ENCODE measurements around the gene CLEC2D.
"Not testable (repeated sequence)": the region's sequence is repeated elsewhere in the genome, so short reads cannot be mapped to it uniquely, and the experiment has no call there.

The CLEC2D gene, protein sequence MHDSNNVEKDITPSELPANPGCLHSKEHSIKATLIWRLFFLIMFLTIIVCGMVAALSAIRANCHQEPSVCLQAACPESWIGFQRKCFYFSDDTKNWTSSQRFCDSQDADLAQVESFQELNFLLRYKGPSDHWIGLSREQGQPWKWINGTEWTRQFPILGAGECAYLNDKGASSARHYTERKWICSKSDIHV
- 164 reads per million, percentile 90 among the genes with 10 or more reads in this experiment for total RNA-seq

DNA sequence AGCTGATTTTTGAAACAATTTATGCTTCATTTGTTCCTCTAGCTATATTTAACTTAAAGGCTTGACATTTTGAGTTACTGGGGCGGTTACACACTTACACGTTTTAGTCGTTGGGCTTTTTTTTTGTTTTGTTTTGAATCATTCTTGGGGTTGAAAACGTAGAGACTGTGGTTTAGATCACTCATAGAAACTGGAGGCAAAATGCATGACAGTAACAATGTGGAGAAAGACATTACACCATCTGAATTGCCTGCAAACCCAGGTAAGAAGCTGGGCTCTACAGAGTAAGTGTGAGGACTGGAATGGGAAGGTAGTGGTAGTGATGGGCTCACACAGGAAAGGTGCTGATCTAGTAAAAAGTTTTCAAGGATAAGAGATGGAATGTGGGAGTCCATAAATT is at the start of gene CLEC2D:
CLEC2D (plus strand) TSS at position 180 of the 400 bp plus-strand sequence; CDS start at position 202, 22 bp downstream.
- no peak for DNase-seq

DNA sequence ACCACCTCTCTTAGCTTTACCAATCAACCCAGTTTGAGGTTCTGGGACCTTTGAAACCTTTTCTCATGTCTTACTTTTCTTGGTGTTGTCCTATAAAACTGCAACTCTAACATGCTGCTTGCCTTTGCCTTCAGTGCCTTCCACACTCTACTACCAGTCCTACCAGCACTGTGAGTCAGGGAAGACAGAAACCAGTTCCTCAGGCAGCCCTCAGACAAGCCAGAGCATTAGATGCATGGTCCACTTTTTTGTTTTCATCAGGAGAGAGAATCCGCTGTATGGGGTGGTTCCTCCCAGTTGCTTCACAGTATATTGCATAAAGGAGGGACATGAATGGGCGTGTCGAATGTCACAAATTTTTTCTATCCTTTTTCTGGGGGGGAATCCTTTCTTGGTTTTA is 44.5 kb upstream of the CLEC2D start:
- no peak for DNase-seq

DNA sequence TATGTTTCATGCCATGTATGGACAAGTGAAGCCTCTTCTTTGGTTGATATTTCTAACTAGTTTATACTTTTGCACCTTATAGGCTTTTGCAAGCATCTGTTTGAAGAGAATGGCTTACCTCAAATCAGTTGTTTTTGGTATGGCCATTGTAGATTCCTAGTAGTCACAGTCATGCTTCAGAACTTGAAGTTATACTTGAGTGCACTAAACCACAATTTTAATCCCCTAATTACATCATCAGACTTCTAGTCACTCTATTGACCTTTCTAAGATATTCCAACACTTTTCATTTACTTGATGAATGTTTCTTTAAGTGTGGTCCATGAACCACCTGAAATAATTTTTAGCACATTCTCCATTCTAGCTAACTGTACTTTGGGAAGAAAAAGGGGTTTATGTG is 43.2 kb upstream of the CLEC2D start:
- no peak for DNase-seq

DNA sequence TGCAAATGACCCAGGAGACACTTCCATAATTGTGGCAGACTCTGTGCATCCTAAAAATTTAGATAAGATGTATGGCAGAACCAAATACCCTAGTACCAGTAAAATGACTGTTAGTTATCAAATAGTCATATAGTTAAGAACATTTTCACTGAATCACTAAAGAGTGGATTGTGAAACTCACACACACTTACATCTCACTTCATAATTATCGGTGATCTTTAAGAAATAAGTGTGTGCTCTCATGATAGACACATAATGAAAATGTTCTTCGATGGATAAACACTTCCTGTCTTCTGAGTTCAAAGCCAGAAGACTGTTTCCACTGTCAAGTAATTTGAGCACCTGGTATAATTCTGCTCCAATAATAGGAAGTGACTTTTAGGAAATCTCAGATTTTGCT is 42.7 kb upstream of the CLEC2D start:
- no peak for DNase-seq

DNA sequence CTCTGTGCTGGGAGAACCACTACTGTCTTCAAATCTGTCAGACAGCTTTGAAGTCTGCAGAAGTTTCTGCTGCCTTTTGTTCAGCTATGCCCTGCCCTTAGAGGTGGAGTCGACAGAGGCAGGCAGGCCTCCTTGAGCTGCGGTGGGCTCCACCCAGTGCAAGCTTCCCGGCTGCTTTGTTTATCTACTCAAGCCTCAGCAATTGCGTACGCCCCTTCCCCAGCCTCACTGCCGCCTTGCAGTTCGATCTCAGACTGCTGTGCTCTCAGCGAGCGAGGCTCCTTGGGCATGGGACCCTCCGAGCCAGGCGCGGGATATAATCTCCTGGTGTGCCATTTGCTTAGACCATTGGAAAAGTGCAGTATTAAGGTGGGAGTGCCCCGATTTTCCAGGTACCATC is 36.7 kb upstream of the CLEC2D start:
- no peak for DNase-seq

DNA sequence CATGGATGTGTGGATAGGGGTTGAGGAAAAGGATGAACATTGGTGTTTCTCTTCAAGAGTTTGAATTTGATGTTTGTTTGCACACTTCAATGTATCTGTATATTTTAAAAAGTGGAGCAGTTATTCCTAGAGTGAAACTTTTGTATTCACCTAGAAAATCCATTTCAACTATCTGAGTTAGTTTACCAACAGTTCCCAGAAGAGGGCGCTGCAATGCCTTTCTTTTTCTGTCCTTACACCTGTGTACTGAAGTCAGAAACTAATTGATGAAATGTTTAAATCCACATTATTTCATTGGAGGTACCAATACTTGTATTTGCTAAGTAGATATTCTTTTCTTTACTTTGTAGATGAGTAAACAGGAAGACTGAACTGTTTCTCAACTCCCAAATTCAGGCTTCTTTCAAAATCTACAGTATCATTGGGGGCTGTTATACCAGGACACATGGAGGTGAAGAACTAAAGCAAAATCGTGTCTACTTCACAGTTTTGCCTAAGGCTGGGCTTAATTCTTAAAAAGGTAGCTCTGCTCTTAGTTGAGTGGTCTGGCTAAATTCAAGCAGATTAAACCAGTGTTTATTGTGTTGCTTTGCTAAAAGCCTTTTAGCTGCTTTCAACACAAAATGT is 35.2 kb upstream of the CLEC2D start:
- DNase-seq = peak; percentile 79

DNA sequence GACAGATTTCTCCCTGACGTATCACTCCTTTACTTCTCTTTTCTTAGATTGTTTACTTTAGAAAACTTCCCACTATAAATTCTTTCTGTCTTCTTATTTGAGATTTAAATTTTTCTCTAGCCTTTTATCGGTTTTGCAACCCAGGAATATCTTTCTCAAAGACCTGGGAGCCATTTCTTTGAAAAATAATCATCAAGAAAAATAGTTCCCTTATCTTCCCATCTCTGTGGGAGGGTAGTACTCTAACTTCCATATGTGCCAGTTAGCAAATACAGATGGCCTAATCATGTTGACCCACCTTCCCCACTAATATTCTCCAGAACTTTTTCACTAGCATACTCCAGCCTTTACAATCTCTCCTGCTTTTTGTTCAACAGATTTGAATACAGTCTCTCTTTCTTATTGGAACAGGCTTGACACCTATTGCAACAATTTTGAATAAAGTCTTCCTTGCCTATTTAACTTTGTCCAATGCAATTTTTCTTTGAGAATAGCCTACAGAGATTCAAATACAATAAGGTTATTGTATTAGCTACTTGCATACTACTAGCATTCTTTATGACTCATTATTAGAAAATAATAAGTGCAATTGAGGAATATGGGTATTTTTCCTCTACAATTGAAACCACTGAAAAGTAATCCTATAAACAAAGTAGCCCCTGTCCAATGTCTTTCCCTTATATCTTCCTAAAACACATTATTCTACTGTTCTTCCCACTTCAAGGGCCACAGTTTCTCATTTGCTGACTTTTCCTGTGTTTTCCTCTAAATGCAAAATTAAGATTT is 34.4 kb upstream of the CLEC2D start:
- DNase-seq = no peak

DNA sequence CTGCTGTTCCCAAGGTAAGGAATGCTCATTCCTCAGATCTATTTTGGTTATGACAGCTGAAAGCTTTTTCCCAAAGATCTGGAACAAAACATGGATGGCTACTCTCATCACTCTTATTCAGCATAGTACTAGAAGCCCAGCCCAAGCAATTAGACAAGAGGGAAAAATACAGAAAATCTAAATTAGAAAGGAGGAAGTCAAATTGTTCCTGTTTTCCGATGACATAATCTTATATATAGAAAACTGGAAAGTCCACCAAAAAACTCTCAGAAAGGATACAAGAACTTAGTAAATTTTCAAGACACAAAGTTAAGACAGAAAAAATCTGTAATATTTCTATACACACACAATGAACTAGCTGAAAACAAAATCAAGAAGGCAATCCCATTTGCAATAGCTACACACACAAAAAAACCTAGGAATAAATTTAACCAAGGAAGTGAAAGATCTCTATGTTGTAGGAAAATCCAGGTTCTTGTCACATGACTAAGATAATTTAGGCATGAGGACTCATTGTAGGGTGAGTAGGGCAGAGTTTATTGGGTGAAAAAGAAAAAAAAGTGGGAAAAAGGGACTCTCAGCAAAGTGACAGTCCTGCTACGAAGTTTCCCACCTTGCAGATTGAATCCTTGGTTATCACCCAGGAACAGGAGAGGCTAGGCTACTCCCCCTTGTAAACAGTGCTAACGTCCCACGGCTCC is 33.2 kb upstream of the CLEC2D start:
- DNase-seq = no peak

DNA sequence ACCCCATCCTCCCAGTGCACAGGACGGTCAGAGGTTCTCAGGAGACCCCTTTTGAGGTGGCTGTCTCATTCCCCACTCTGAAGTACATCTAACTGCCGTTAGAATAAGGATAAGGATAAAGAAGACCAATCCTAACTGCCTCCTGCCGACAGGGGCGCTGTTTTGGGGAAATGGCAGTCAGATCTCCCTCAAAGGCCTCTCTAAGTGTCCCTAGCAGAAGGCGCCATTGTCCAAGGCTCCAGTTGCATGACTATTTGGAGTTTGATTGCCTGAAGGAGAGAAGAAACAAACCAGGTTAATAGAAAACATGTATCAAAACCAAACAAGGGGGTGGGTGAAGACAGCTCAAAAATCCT is 32.7 kb upstream of the CLEC2D start:
- DNase-seq = no peak

DNA sequence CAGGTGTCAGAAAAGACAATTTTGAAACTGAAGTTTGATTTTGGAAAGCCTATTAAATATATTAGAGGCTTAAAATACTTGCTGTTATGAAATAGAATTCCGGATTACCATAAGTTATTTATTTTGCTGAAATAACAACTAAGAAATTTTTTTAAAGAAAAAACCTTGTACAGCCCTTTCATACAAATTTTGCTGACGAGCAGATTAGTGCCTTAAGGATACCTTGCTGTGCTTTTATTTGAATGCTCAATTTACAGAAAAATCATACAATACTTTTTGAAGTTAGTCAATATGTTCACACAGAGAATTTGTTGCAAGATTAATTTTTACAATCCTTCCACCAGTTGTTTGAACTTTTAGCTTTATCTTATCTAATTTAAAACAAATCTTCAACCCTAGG is 29.5 kb upstream of the CLEC2D start:
- no peak for DNase-seq

DNA sequence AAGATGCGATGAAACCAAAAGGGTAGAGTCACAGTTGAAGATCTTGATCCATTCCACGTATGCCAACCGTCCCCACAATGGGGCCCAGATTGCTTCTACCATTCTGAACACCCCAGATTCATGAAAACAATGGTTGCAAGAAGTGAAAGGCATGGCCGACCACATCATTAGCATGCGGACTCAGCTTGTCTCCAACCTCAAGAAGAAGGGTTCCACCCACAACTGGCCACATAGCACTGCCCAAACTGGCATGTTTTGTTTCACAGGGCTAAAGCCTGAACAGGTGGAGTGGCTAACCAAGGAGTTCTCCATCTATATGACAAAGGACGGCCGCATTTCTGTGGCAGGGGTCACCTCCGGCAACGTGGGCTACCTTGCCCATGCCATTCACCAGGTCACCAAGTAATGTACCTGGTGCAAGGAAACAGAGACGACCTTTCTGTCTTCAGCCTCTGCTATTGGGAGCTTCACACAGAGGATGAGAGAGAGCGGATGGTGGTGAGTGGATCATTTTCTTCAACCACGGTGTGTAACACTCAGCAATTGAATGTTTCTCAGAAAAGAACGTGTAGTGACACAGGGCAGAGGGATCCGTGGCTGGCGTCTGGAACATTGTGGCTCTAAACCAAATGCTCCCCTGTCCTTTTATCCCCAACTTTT is 26.8 kb upstream of the CLEC2D start:
- no peak for DNase-seq

DNA sequence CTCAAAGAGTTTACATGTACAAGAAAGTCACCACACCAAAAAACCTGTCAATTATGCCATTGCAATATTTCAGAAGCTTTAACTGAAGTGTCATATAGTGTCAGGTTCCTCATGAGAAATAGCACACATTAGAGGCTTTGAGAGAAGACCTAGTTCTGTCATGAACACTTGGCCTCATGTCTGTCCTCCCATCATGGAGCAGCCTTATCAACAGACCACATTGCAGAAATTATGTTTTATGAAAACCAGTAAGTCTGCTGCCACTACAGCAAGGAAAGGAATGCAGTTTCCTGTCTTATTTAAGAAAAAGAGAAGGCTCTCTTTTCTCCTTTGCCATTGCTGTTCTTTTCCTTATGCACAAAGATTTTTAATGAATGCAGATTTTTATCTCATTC is 26.2 kb upstream of the CLEC2D start:
- no peak for DNase-seq

DNA sequence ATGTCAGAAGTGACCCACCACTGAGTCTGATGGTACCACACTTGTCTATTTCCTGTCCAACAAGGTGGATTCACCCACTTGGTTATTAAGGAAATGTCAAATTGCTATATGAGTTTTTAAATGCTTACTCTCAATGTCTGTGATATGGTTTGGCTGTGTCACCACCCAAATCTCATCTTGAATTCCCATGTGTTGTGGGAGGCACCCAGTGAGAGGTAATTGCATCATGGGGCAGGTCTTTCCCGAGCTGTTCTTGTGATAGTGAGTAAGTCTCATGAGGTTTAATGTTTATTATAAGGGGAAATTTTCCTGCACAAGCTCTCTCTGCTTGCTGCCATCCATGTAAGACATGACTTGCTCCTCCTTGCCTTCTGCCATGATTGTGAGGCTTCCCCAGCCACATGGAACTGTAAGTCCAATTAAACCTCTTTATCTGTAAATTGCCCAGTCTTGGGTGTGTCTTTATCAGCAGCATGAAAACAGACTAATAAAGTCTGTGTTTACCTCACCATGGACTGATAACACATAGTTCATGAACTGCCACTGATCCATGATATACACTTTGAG is 24.4 kb upstream of the CLEC2D start:
- DNase-seq = not testable (repeated sequence)

DNA sequence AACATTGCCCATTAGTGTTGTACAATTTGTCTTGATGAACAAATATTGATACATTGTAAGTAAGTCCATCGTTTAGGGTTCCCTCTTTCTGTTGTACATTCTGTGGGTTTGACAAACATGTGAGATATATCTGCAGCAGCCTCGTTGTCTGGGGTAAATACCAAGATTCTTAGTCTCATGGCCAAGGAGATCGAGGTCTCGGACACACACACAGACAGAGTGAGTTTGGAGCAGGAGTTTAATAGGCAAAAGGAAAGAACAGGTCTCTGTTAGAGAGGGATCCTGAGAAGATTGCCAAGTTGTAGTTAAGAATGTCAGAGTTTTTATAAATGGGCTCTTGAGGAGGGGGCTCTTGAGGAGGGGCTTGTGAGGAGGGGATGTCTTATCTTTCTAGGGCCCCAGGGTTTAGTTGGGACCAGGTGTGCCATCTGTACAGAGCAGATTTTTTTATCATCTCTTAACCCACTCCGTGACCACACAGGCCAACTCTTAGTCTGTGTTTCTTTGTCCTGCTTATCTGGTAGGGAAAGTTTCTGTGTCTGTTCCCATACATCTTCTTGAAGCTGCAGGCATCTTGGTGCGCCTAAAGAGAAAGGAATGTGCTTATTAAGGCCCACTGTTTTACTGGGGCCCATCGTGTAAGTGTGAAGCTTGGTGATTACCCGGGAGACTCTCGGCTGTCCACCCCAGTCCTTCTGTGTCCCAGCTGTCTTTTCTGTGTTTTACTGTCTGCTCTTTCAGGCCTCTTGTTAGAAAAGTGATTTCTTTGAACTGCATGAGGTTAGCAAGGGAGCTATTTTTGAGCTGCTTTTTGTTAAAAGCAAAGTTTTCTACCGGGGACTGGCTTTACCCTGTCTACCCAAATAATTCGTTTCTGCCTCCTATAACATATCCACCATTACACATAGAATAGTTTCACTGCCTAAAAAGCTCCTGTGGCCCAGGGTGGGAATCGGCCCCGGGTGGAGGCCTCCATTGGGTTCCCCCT is 22.4 kb upstream of the CLEC2D start:
- no peak for DNase-seq

DNA sequence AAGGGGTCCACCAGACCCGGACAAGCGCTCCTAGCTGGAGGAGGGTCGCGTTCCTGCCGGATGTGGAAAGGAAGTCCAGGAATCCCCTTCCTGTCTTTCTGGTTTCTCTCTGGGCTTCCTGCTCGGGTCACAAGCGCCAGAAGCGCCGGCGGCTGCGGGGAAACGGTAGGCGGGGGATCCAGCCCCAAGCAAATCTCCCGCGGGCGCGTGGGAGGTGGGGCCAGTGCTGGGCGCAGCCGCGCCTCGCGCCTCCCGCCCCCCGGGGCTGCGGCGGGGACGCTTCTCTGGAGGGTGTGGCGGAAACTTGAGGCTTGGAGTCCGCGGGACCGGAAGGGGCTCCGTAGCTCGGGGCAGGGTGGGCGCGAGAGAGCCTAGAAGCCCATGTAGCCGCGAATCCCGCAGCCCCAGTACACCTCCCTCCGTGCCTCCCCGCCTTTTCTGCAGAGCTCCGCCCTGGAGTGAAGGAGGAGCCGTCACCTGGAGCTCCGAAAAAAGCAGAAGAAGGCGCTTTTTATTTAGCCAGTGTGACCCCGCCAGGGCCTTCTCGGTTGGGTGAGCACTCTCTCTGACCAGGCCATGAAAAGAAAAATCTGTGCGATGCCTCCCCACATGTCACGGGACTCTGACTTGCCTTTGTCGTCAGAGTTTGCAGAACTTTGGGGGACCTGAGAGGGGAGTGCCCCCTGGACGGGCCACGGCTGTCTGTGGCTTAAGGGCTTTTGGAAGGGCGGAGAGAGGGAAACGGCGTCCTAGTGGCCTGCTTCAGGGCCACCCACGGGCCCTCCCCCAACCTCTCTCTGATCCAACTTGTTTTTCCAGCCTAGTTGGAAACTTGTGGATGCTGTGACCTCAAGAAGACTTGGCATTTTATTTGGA is 21.4 kb upstream of the CLEC2D start:
- DNase-seq = peak; percentile 77

DNA sequence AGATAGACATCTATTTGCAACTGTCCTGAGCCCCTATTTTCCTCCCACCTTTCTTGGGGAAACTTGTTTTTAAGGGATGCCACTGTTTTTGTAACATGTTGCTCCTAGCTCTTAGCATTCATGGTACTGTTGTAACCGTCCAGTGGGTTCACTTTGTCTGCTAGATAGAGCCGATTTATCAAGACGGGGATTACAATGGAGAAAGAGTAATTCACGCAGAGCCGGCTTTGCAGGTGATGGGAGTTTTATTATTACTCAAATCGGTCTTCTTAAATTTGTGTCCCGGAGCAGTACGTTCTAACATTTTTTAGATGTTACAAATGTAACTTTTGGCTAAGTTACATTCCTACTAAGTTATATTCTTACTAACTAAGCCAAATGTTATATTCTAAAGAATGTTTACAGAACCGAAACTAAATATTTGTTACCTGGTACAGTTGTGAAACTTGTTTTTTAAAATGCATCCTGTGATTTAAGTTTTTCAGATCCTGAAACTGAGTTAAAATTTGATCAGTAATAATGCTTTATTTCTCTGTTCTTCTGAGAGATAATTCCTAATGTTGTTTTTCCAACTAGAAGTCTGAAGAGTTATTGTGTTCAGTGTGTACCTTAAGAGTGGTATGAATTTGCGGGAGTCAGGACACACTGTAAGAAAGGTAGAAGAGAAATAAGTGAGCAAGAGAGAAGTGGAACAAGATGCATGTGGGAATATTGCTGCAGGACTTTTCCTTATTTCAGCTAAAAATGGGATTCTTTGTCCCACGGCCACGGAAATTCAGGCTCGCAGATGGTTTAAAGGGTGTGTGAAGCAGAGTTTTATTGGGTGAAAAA is 20.6 kb upstream of the CLEC2D start:
- no peak for DNase-seq

DNA sequence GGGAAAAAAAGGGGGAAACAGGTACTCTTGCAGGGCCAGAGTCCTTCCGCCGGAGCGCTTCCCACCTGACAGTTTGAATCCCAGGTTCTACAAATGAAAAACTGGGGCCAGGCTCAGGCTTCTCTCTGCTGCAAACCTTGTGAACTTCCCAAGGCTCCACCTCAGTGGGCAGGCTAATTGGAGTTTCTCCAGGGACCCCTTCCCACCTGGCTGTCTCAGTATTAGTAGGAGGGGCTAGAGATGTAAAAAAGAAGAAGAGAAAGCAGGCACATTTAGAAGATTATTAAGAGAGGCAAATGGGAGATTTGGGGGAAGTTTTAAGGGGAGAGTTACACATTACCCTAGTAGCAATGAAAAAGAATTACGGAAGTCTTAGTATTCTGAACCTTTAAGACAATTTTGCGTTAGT is 20.0 kb upstream of the CLEC2D start:
- DNase-seq = no peak

DNA sequence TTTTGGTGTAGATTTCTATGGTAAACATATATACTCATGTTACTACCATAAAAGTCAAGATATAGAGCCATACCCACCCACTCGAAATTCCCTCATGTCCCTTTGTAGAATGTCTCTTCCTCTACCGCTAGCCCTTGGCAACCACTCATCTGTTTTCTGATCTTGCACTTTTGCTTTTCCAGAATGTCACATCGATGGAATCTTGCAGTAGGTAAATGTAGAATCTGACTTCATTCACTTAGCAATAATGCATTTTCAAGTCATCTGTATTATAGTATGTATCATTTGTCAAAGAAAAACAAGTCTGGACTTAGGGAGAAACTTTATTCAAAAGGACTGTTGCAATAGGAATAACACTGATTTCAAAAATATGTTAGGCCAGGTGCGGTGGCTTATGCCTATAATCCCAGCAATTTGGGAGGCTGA is 19.3 kb upstream of the CLEC2D start:
- DNase-seq = no peak

DNA sequence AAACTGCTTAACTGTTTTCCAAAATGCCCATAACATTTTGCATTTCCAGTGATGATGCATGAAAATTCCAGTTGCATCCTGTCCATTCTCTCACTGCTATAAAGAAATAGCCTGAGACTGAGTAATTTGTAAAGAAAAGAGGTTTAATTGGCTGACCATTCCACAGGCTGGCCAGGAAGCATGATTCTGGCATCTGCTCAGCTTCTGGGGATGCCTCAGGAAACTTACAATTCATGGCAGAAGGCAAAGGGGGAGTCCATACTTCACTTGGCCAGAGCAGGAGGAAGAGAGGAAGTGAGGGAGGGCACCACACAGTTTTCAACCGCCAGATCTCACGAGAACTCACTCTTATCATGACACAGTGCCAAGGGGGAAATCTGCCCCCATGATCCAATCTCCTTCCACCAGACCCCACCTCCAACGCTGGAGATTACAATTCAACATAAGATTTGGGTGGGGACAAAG is 18.2 kb upstream of the CLEC2D start:
- DNase-seq = no peak

Data from effector CD4-positive, alpha-beta T cell (primary cell).